ENCODE measurements around the gene C1QC. TPM values are rescaled to one million over a fixed set of nuclear protein-coding genes. Genes with fewer than 3 reads are reported as not detected.

The C1QC gene
- total and polyA plus RNA-seq, 2 of the 8 experiments (the other 6 are each of a cell fraction or from before 2014, with no cell fraction given), result not detected

DNA sequence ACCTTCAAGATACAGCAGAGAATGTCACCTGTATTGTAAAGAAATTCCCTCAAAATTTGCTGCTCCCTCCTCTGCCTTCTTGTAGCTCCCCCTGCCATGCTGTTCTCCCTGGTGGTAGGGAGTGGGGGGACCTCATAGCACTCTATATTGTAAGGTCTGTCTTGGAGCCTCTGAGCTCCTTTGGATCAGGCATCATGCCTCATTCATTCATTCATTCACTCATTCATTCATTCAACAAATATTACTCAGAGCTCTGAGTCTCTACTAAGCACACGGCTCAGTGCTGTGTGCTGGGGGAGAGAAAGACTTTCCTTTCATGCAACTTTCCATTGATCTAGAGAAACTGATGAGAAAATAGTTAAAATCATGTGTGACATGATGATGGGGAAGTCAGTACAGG, 40.1 kb downstream of the C1QC start:
- H3K4me3 ChIP-seq (ENCODE audit: extremely low read depth in 1 of 4, insufficient read depth in 2 of 4, low read depth in 3 of 4, low read length in 4 of 4), result no peak overlapping the region
- no peak overlapping the region for H3K56ac ChIP-seq (replicated peaks; ENCODE audit: insufficient read length, low read depth, low read length)
- FAIRE-seq (no peak), DNase-seq (ENCODE audit: low read depth in 1 of 2, low spot score in 2 of 2) (no peak)
- CTCF ChIA-PET (ENCODE audit: partially characterized antibody), result interaction anchor here (0.7 to 3.8 kb wide), 8 partner anchors 9 to 289 kb away, joined by 3 to 22 read pairs (median 5); partner anchors contain the start of gene LACTBL1
- no peak overlapping the region for H3K4me2 ChIP-seq (ENCODE audit: insufficient read depth in 1 of 2, low read depth in 2 of 2, low read length in 2 of 2)
- no peak overlapping the region for H4K8ac ChIP-seq (ENCODE audit: extremely low read depth, insufficient read depth, low read length)
- no peaks in the 10 kb centered on the region for H3K79me1 ChIP-seq (ENCODE audit: low read depth, low read length)
- H2BK15ac ChIP-seq (ENCODE audit: low read length), result no peak overlapping the region
- H2AK5ac ChIP-seq (ENCODE audit: low read depth, low read length), result no peak overlapping the region
- H3K4me1 ChIP-seq (replicated peaks in 1 of 4; ENCODE audit: control insufficient read depth in 3 of 4, insufficient read depth in 4 of 4, low read length in 3 of 4), result peaks cover 0 to 7% (median 3%) of the 10 kb centered on the region in 4 experiments; a peak in 2 of 7 replicates
- H3K14ac ChIP-seq (ENCODE audit: insufficient read length), result no peak overlapping the region
- no peak overlapping the region for H2BK5ac ChIP-seq (ENCODE audit: low read depth, low read length)
- H3K27me3 ChIP-seq (replicated peaks in 1 of 4; ENCODE audit: control insufficient read depth in 3 of 4, extremely low read depth in 1 of 4, insufficient read depth in 3 of 4, low read length in 3 of 4), result no peaks in the 10 kb centered on the region
- H3K79me2 ChIP-seq (ENCODE audit: control insufficient read depth in 1 of 2, insufficient read depth in 2 of 2, low read length in 2 of 2), result no peaks in the 10 kb centered on the region; a peak in 1 of 4 replicates
- WGBS, 2 experiments (ENCODE audit: extremely low coverage in 1 of 2, insufficient coverage in 1 of 2, insufficient read length in 1 of 2, insufficient replicate concordance in 2 of 2, low coverage in 1 of 2, low lambda C conversion rate in 2 of 2, missing lambda C conversion rate in 1 of 2), result 100% methylated on average over 1 of the region's 1 CpG; no CpG with 5 or more reads in 1 of the 2 experiments
- no peak overlapping the region for H2AFZ ChIP-seq (ENCODE audit: low read length)
- H2BK12ac ChIP-seq (ENCODE audit: low read depth, low read length), result no peak overlapping the region
- no peak overlapping the region for H3K4ac ChIP-seq (replicated peaks; ENCODE audit: insufficient read length, low read depth, low read length)
- H3K23ac ChIP-seq (ENCODE audit: insufficient read length), result no peak overlapping the region
- H2BK120ac ChIP-seq (replicated peaks; ENCODE audit: low read depth, low read length), result no peak overlapping the region
- no peak overlapping the region for H4K91ac ChIP-seq (replicated peaks; ENCODE audit: insufficient read length, low read length)
- H3K27ac ChIP-seq (ENCODE audit: low read depth, low read length), result no peak overlapping the region
- no peak overlapping the region for H2BK20ac ChIP-seq (ENCODE audit: low read length)
- peaks cover 7% of the 10 kb centered on the region; the same call in 1 of the 2 replicates for H3K23me2 ChIP-seq (ENCODE audit: low read depth, low read length)
- no peaks in the 10 kb centered on the region for H3K9me3 ChIP-seq (ENCODE audit: insufficient read depth in 2 of 2, low read depth in 1 of 2, low read length in 1 of 2)
- no peak overlapping the region for H4K5ac ChIP-seq (ENCODE audit: insufficient read length, low read depth, low read length)
- H3K18ac ChIP-seq (ENCODE audit: extremely low read depth, low read length), result no peak overlapping the region
- POLR2A ChIA-PET (ENCODE audit: partially characterized antibody), result interaction anchor here (1.5 kb wide), 1 partner anchor 16 kb away, joined by 4 read pairs; no protein-coding TSS in a partner anchor
- H3K36me3 ChIP-seq (ENCODE audit: control insufficient read depth in 2 of 4, insufficient read depth in 4 of 4, low read length in 3 of 4), result no peaks in the 10 kb centered on the region; a peak in 1 of 8 replicates
- no peak overlapping the region for H3K9ac ChIP-seq (replicated peaks in 1 of 4; ENCODE audit: extremely low read depth in 1 of 4, low read depth in 3 of 4, low read length in 3 of 4)
- peaks cover 0 to 7% of the 10 kb centered on the region in 2 experiments for H4K20me1 ChIP-seq (replicated peaks in 1 of 2; ENCODE audit: control insufficient read depth in 1 of 2, insufficient read depth in 2 of 2, low read length in 2 of 2)
- TF ChIP-seq ASH2L (IDR thresholded peaks at IDR 0.05; ENCODE audit: low read length), result no peak
- TF ChIP-seq EGR1 (IDR thresholded peaks at IDR 0.05; ENCODE audit: borderline replicate concordance, low read depth, low read length), result no peak
- no peak for TF ChIP-seq MAFK (IDR thresholded peaks at IDR 0.05; ENCODE audit: low read depth, low read length)
- TF ChIP-seq TAF1 (IDR thresholded peaks at IDR 0.05; ENCODE audit: low read depth, low read length), result no peak
- TF ChIP-seq SP1 (IDR thresholded peaks at IDR 0.05; ENCODE audit: low read depth, low read length), result no peak
- TF ChIP-seq, protein P1, sequence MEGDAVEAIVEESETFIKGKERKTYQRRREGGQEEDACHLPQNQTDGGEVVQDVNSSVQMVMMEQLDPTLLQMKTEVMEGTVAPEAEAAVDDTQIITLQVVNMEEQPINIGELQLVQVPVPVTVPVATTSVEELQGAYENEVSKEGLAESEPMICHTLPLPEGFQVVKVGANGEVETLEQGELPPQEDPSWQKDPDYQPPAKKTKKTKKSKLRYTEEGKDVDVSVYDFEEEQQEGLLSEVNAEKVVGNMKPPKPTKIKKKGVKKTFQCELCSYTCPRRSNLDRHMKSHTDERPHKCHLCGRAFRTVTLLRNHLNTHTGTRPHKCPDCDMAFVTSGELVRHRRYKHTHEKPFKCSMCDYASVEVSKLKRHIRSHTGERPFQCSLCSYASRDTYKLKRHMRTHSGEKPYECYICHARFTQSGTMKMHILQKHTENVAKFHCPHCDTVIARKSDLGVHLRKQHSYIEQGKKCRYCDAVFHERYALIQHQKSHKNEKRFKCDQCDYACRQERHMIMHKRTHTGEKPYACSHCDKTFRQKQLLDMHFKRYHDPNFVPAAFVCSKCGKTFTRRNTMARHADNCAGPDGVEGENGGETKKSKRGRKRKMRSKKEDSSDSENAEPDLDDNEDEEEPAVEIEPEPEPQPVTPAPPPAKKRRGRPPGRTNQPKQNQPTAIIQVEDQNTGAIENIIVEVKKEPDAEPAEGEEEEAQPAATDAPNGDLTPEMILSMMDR (IDR thresholded peaks at IDR 0.05; ENCODE audit: control extremely low read depth in 1 of 3, insufficient read depth in 1 of 3, low read depth in 1 of 3, low read length in 3 of 3), result no peak
- TF ChIP-seq YY1 (IDR thresholded peaks at IDR 0.05; ENCODE audit: low read depth, low read length), result no peak
- no peak for TF ChIP-seq BRCA1 (IDR thresholded peaks at IDR 0.05; ENCODE audit: low read depth, low read length)
- TF ChIP-seq SIX5 (IDR thresholded peaks at IDR 0.05; ENCODE audit: low read depth, low read length), result no peak
- no peak for TF ChIP-seq ZNF274 (IDR thresholded peaks at IDR 0.05; ENCODE audit: borderline replicate concordance, extremely low read depth, low read length)
- no peak for TF ChIP-seq TEAD4 (IDR thresholded peaks at IDR 0.05; ENCODE audit: low read depth, low read length)
- TF ChIP-seq CHD1 (IDR thresholded peaks at IDR 0.05; ENCODE audit: low read depth, low read length), result no peak
- no peak for TF ChIP-seq JUN (IDR thresholded peaks at IDR 0.05; ENCODE audit: low read depth, low read length)

All from H1 (cell line).